Measurements from ENCODE around the gene ABCG2. TPM values are rescaled to one million over a fixed set of nuclear protein-coding genes. Genes with fewer than 3 reads are reported as not detected.

The ABCG2 gene
- total RNA-seq, 1 experiment from 2014 or later = 0.24 TPM

DNA sequence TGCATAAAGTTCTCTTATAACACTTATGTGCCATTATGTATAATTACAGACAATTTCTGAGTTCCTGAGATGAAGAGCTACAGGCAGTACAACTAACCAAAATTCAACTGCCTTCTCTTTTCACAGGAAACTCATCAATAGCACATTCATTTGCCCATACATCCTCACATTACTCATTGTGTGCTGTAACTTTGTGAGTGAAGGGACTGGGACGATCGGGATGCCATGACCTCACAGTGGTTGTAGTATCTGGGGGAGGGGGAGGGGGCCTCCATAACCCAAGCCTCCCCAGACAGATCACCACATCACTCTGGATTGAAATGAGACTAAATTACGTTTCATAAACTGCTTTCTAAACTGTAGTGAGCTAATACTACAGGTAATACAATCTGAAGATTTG, 60.7 kb downstream of the ABCG2 start:
- CTCF ChIA-PET = interaction anchor here (0.5 kb wide), 1 partner anchor 245 kb away, joined by 3 read pairs; no protein-coding TSS in a partner anchor
- Mint-ChIP-seq H3K36me3 (ENCODE audit: insufficient read depth, unreplicated experiment) (no peaks in the 10 kb centered on the region), H3K4me3 (ENCODE audit: low read depth, unreplicated experiment) (no peak overlapping the region), H3K4me1 (ENCODE audit: low read depth, unreplicated experiment) (no peaks in the 10 kb centered on the region), H3K27ac (ENCODE audit: unreplicated experiment) (no peak overlapping the region), H3K27me3 (ENCODE audit: unreplicated experiment) (no peaks in the 10 kb centered on the region), H3K9me3 (ENCODE audit: low read depth, unreplicated experiment) (no peaks in the 10 kb centered on the region)
- intact Hi-C loops (cut with micrococcal nuclease; ENCODE audit: unreplicated experiment) = no loop called here
- DNase-seq = no peak
- TF ChIP-seq, protein P1, sequence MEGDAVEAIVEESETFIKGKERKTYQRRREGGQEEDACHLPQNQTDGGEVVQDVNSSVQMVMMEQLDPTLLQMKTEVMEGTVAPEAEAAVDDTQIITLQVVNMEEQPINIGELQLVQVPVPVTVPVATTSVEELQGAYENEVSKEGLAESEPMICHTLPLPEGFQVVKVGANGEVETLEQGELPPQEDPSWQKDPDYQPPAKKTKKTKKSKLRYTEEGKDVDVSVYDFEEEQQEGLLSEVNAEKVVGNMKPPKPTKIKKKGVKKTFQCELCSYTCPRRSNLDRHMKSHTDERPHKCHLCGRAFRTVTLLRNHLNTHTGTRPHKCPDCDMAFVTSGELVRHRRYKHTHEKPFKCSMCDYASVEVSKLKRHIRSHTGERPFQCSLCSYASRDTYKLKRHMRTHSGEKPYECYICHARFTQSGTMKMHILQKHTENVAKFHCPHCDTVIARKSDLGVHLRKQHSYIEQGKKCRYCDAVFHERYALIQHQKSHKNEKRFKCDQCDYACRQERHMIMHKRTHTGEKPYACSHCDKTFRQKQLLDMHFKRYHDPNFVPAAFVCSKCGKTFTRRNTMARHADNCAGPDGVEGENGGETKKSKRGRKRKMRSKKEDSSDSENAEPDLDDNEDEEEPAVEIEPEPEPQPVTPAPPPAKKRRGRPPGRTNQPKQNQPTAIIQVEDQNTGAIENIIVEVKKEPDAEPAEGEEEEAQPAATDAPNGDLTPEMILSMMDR (IDR thresholded peaks at IDR 0.05; ENCODE audit: unreplicated experiment) = no peak
- no TSS peak for BruUV-seq (replicated peaks)

DNA sequence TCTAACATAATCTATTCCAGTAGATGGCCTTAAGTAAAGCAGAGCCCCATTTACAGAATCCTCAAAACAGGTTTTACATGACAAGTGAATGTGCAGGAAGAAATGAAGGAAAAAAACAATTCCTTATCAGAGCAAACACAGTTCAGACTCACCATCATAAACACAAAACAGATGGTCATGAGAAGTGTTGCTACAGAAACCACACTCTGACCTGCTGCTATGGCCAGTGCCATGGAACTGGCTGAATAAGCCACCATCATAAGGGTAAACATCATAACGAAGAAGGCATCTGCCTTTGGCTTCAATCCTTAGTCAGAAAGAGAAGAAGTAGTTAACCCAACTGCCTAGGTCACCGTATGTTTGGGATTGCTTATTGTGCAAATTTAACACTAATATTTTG, 61.1 kb downstream of the ABCG2 start:
- TF ChIP-seq, protein P1 (IDR thresholded peaks at IDR 0.05; ENCODE audit: unreplicated experiment) = no peak
- CTCF ChIA-PET = no interaction called here
- Mint-ChIP-seq H3K27me3 (ENCODE audit: unreplicated experiment) (no peaks in the 10 kb centered on the region), H3K4me1 (ENCODE audit: low read depth, unreplicated experiment) (no peaks in the 10 kb centered on the region), H3K9me3 (ENCODE audit: low read depth, unreplicated experiment) (no peaks in the 10 kb centered on the region), H3K4me3 (ENCODE audit: low read depth, unreplicated experiment) (no peak overlapping the region), H3K36me3 (ENCODE audit: insufficient read depth, unreplicated experiment) (no peaks in the 10 kb centered on the region), H3K27ac (ENCODE audit: unreplicated experiment) (no peak overlapping the region)
- intact Hi-C loops (cut with micrococcal nuclease; ENCODE audit: unreplicated experiment) = no loop called here
- no TSS peak for BruUV-seq (replicated peaks)
- DNase-seq = no peak

- Mint-ChIP-seq H3K4me3 (ENCODE audit: low read depth, unreplicated experiment) (no peak overlapping the region), H3K9me3 (ENCODE audit: low read depth, unreplicated experiment) (no peaks in the 10 kb centered on the region), H3K4me1 (ENCODE audit: low read depth, unreplicated experiment) (no peaks in the 10 kb centered on the region), H3K27me3 (ENCODE audit: unreplicated experiment) (no peaks in the 10 kb centered on the region), H3K36me3 (ENCODE audit: insufficient read depth, unreplicated experiment) (no peaks in the 10 kb centered on the region), H3K27ac (ENCODE audit: unreplicated experiment) (no peak overlapping the region)
- CTCF ChIA-PET = no interaction called here
- TF ChIP-seq, protein P1 (IDR thresholded peaks at IDR 0.05; ENCODE audit: unreplicated experiment) = no peak
- intact Hi-C loops (cut with micrococcal nuclease; ENCODE audit: unreplicated experiment) = no loop called here
- BruUV-seq (replicated peaks) = no TSS peak
- no peak for DNase-seq
Measured at GRCh38 chr4:88093874-88094273, 64.6 kb downstream of the ABCG2 start.

GRCh38 chr4:88091378-88091777, 67.1 kb downstream of the ABCG2 start:
- no peaks in the 10 kb centered on the region for H3K9me3 Mint-ChIP-seq (ENCODE audit: low read depth, unreplicated experiment)
- no peaks in the 10 kb centered on the region for H3K27me3 Mint-ChIP-seq (ENCODE audit: unreplicated experiment)
- CTCF ChIA-PET = no interaction called here
- BruUV-seq (replicated peaks) = no TSS peak
- no peak overlapping the region for H3K4me3 Mint-ChIP-seq (ENCODE audit: low read depth, unreplicated experiment)
- no peak overlapping the region for H3K27ac Mint-ChIP-seq (ENCODE audit: unreplicated experiment)
- TF ChIP-seq, protein P1 (IDR thresholded peaks at IDR 0.05; ENCODE audit: unreplicated experiment) = no peak
- no peaks in the 10 kb centered on the region for H3K36me3 Mint-ChIP-seq (ENCODE audit: insufficient read depth, unreplicated experiment)
- no peak for DNase-seq
- no peaks in the 10 kb centered on the region for H3K4me1 Mint-ChIP-seq (ENCODE audit: low read depth, unreplicated experiment)
- intact Hi-C loops (cut with micrococcal nuclease; ENCODE audit: unreplicated experiment) = no loop called here
